MG63 (cell line): ENCODE measurements around the gene TMEM61. TPM values are rescaled to one million over a fixed set of nuclear protein-coding genes. Genes with fewer than 3 reads are reported as not detected.
A peak's percentile ranks its signal among the peaks of the same experiment; 100 is the strongest.

Experiments used
- DNase-seq: peaks from one replicate; pipeline ENCODE4 v3.0.0-alpha.2; 2020
- H3K27me3 ChIP-seq: fragments of 250-450 bp; sonication (Bioruptor Pico); 2 replicates; pipeline ENCODE4 v1.5.1; 2020; ENCODE audit warnings: mild to moderate bottlenecking, moderate library complexity
- H3K36me3 ChIP-seq: fragments of 250-450 bp; sonication (Bioruptor Pico); 2 replicates; pipeline ENCODE4 v1.5.1; 2020; ENCODE audit warnings: mild to moderate bottlenecking, moderate library complexity
- H3K4me3 ChIP-seq: fragments of 250-450 bp; sonication (Bioruptor Pico); 2 replicates; pipeline ENCODE4 v1.5.1; 2020; ENCODE audit warnings: mild to moderate bottlenecking, moderate library complexity
- H3K9me3 ChIP-seq: fragments of 250-450 bp; sonication (Bioruptor Pico); 2 replicates; pipeline ENCODE4 v1.5.1; 2020; ENCODE audit warnings: mild to moderate bottlenecking, moderate library complexity
- total RNA-seq: library from RNA; depleted of rRNA; stranded (reverse); fragments of >200 nt; shearing (Covaris generic); gene quantifications from 2 replicates; pipeline ENCODE4 v1.2.3, GENCODE V29; 2014; ENCODE audit warnings: low replicate concordance

TMEM61 gene
- total RNA-seq, 1 experiment from 2014 or later = not detected

GRCh38 chr1:54989968-54990810, 9.8 kb downstream of the TMEM61 start:
- no peaks in the 10 kb centered on the region for H3K27me3 ChIP-seq
- no peaks in the 10 kb centered on the region for H3K9me3 ChIP-seq
- no peak overlapping the region for H3K4me3 ChIP-seq
- DNase-seq = no peak
- no peaks in the 10 kb centered on the region for H3K36me3 ChIP-seq

- no peak for DNase-seq
- Histone ChIP-seq H3K27me3 (no peaks in the 10 kb centered on the region), H3K4me3 (no peak overlapping the region), H3K36me3 (no peaks in the 10 kb centered on the region), H3K9me3 (no peaks in the 10 kb centered on the region)
These were observed 10.5 kb downstream of the TMEM61 start for GRCh38 chr1:54990916-54991315.

GRCh38 chr1:54991939-54992338, 11.5 kb downstream of the TMEM61 start:
- Histone ChIP-seq H3K4me3 (no peak overlapping the region), H3K36me3 (no peaks in the 10 kb centered on the region)
- DNase-seq = no peak

GRCh38 chr1:54993140-54993539, 12.7 kb downstream of the TMEM61 start:
- no peaks in the 10 kb centered on the region for H3K36me3 ChIP-seq
- H3K27me3 ChIP-seq = no peaks in the 10 kb centered on the region
- DNase-seq = no peak
- H3K9me3 ChIP-seq = no peaks in the 10 kb centered on the region
- no peak overlapping the region for H3K4me3 ChIP-seq

More at GRCh38 chr1:54991939-54992338, 11.5 kb downstream of the TMEM61 start:
- H3K9me3 ChIP-seq = no peaks in the 10 kb centered on the region
- H3K27me3 ChIP-seq = no peaks in the 10 kb centered on the region

- no peak for DNase-seq
- H3K36me3 ChIP-seq = no peaks in the 10 kb centered on the region
- H3K4me3 ChIP-seq = no peak overlapping the region
- no peaks in the 10 kb centered on the region for H3K27me3 ChIP-seq
- H3K9me3 ChIP-seq = no peaks in the 10 kb centered on the region
These were observed 14.0 kb downstream of the TMEM61 start for GRCh38 chr1:54994355-54994990.

GRCh38 chr1:54995013-54995760, 14.8 kb downstream of the TMEM61 start:
- Histone ChIP-seq H3K4me3 (no peak overlapping the region), H3K36me3 (no peaks in the 10 kb centered on the region), H3K27me3 (no peaks in the 10 kb centered on the region), H3K9me3 (no peaks in the 10 kb centered on the region)
- no peak for DNase-seq

- Histone ChIP-seq H3K36me3 (no peaks in the 10 kb centered on the region), H3K27me3 (no peaks in the 10 kb centered on the region), H3K4me3 (no peak overlapping the region), H3K9me3 (no peaks in the 10 kb centered on the region)
- no peak for DNase-seq
These were observed 15.4 kb downstream of the TMEM61 start for GRCh38 chr1:54995835-54996234.

- H3K9me3 ChIP-seq = no peaks in the 10 kb centered on the region
- no peaks in the 10 kb centered on the region for H3K27me3 ChIP-seq
- no peaks in the 10 kb centered on the region for H3K36me3 ChIP-seq
- H3K4me3 ChIP-seq = no peak overlapping the region
- peak; percentile 65 for DNase-seq
These were observed 16.0 kb downstream of the TMEM61 start for GRCh38 chr1:54996359-54996868.

GRCh38 chr1:54996869-54997710, 16.7 kb downstream of the TMEM61 start:
- no peaks in the 10 kb centered on the region for H3K36me3 ChIP-seq
- H3K9me3 ChIP-seq = no peaks in the 10 kb centered on the region
- DNase-seq = no peak
- H3K27me3 ChIP-seq = no peaks in the 10 kb centered on the region
- no peak overlapping the region for H3K4me3 ChIP-seq

- Histone ChIP-seq H3K27me3 (no peaks in the 10 kb centered on the region), H3K9me3 (no peaks in the 10 kb centered on the region), H3K36me3 (no peaks in the 10 kb centered on the region), H3K4me3 (no peak overlapping the region)
- DNase-seq = no peak
These were observed 17.2 kb downstream of the TMEM61 start for GRCh38 chr1:54997711-54997986.

GRCh38 chr1:54998100-54998499, 17.7 kb downstream of the TMEM61 start:
- Histone ChIP-seq H3K27me3 (no peaks in the 10 kb centered on the region), H3K36me3 (no peaks in the 10 kb centered on the region), H3K9me3 (no peaks in the 10 kb centered on the region), H3K4me3 (no peak overlapping the region)
- DNase-seq = no peak

- no peaks in the 10 kb centered on the region for H3K9me3 ChIP-seq
- H3K27me3 ChIP-seq = no peaks in the 10 kb centered on the region
- DNase-seq = no peak
- H3K4me3 ChIP-seq = no peak within 1 kb of the TSS
- no peaks in the 10 kb centered on the region for H3K36me3 ChIP-seq
These were observed 18.2 kb downstream of the TMEM61 start, which contains the start of gene BSND for GRCh38 chr1:54998677-54999076. BSND (plus strand) TSS chr1:54998933; CDS start chr1:54999187, 254 bp downstream.

GRCh38 chr1:55000110-55001085, 20.0 kb downstream of the TMEM61 start:
- no peaks in the 10 kb centered on the region for H3K36me3 ChIP-seq
- no peaks in the 10 kb centered on the region for H3K9me3 ChIP-seq
- no peaks in the 10 kb centered on the region for H3K27me3 ChIP-seq
- DNase-seq = no peak
- no peak overlapping the region for H3K4me3 ChIP-seq

GRCh38 chr1:55001311-55001710, 20.9 kb downstream of the TMEM61 start:
- Histone ChIP-seq H3K4me3 (no peak overlapping the region), H3K9me3 (no peaks in the 10 kb centered on the region), H3K36me3 (no peaks in the 10 kb centered on the region), H3K27me3 (no peaks in the 10 kb centered on the region)
- no peak for DNase-seq

GRCh38 chr1:55002686-55003085, 22.3 kb downstream of the TMEM61 start:
- Histone ChIP-seq H3K36me3 (no peaks in the 10 kb centered on the region), H3K4me3 (no peak overlapping the region), H3K9me3 (no peaks in the 10 kb centered on the region), H3K27me3 (no peaks in the 10 kb centered on the region)
- no peak for DNase-seq
